Limb (tissue), 2 donors: ENCODE data around the gene COL12A1.

Experiments used
- DNase-seq, 2 donors: peaks; one replicate each; pipeline ENCODE4 v3.0.0-alpha.2; 2016; ENCODE audit errors: extremely low spot score in 2 of 2

The COL12A1 gene

GRCh38 chr6:75145211-75145610 lies 60.6 kb downstream of the COL12A1 start:
- no peak for DNase-seq

- no peak for DNase-seq
Measured at GRCh38 chr6:75144386-75144785, 61.5 kb downstream of the COL12A1 start.

GRCh38 chr6:75143191-75143590 lies 62.7 kb downstream of the COL12A1 start:
- no peak for DNase-seq

- DNase-seq: no peak
Measured at GRCh38 chr6:75142721-75143120, 63.1 kb downstream of the COL12A1 start.

- DNase-seq: no peak
Measured at GRCh38 chr6:75135876-75136275, 70.0 kb downstream of the COL12A1 start.

- DNase-seq: peak in 1 of 2 donors; percentile 32
Measured at GRCh38 chr6:75135450-75135849, 70.4 kb downstream of the COL12A1 start.

GRCh38 chr6:75130784-75131183 lies 75.1 kb downstream of the COL12A1 start:
- DNase-seq: no peak

GRCh38 chr6:75128878-75129570 lies 76.8 kb downstream of the COL12A1 start:
- DNase-seq: no peak

- DNase-seq: no peak
Measured at GRCh38 chr6:75126518-75126917, 79.3 kb downstream of the COL12A1 start.

- no peak for DNase-seq
Measured at GRCh38 chr6:75124983-75125382, 80.9 kb downstream of the COL12A1 start.

GRCh38 chr6:75124085-75124484 lies 81.8 kb downstream of the COL12A1 start:
- DNase-seq: no peak

GRCh38 chr6:75118925-75119515 lies 86.8 kb downstream of the COL12A1 start:
- no peak for DNase-seq

GRCh38 chr6:75117701-75118100 lies 88.2 kb downstream of the COL12A1 start:
- DNase-seq: no peak

GRCh38 chr6:75116946-75117345 lies 88.9 kb downstream of the COL12A1 start:
- no peak for DNase-seq

- DNase-seq: no peak
Measured at GRCh38 chr6:75115481-75115880, 90.4 kb downstream of the COL12A1 start.

GRCh38 chr6:75114806-75115205 lies 91.0 kb downstream of the COL12A1 start:
- DNase-seq: no peak

GRCh38 chr6:75114195-75114594 lies 91.7 kb downstream of the COL12A1 start:
- DNase-seq: no peak

- DNase-seq: no peak
Measured at GRCh38 chr6:75113446-75113845, 92.4 kb downstream of the COL12A1 start.

GRCh38 chr6:75109765-75110164 lies 96.1 kb downstream of the COL12A1 start:
- DNase-seq: no peak

GRCh38 chr6:75109022-75109421 lies 96.8 kb downstream of the COL12A1 start:
- no peak for DNase-seq

GRCh38 chr6:75108333-75108974 lies 97.4 kb downstream of the COL12A1 start:
- no peak for DNase-seq

GRCh38 chr6:75107913-75108312 lies 97.9 kb downstream of the COL12A1 start:
- DNase-seq: no peak

- DNase-seq: no peak
Measured at GRCh38 chr6:75106426-75106825, 99.4 kb downstream of the COL12A1 start.
